ENCODE results near the gene SF3B1.
"Not testable (repeated sequence)": the region's sequence is repeated elsewhere in the genome, so short reads cannot be mapped to it uniquely, and the experiment has no call there.

Gene SF3B1, protein sequence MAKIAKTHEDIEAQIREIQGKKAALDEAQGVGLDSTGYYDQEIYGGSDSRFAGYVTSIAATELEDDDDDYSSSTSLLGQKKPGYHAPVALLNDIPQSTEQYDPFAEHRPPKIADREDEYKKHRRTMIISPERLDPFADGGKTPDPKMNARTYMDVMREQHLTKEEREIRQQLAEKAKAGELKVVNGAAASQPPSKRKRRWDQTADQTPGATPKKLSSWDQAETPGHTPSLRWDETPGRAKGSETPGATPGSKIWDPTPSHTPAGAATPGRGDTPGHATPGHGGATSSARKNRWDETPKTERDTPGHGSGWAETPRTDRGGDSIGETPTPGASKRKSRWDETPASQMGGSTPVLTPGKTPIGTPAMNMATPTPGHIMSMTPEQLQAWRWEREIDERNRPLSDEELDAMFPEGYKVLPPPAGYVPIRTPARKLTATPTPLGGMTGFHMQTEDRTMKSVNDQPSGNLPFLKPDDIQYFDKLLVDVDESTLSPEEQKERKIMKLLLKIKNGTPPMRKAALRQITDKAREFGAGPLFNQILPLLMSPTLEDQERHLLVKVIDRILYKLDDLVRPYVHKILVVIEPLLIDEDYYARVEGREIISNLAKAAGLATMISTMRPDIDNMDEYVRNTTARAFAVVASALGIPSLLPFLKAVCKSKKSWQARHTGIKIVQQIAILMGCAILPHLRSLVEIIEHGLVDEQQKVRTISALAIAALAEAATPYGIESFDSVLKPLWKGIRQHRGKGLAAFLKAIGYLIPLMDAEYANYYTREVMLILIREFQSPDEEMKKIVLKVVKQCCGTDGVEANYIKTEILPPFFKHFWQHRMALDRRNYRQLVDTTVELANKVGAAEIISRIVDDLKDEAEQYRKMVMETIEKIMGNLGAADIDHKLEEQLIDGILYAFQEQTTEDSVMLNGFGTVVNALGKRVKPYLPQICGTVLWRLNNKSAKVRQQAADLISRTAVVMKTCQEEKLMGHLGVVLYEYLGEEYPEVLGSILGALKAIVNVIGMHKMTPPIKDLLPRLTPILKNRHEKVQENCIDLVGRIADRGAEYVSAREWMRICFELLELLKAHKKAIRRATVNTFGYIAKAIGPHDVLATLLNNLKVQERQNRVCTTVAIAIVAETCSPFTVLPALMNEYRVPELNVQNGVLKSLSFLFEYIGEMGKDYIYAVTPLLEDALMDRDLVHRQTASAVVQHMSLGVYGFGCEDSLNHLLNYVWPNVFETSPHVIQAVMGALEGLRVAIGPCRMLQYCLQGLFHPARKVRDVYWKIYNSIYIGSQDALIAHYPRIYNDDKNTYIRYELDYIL

DNA sequence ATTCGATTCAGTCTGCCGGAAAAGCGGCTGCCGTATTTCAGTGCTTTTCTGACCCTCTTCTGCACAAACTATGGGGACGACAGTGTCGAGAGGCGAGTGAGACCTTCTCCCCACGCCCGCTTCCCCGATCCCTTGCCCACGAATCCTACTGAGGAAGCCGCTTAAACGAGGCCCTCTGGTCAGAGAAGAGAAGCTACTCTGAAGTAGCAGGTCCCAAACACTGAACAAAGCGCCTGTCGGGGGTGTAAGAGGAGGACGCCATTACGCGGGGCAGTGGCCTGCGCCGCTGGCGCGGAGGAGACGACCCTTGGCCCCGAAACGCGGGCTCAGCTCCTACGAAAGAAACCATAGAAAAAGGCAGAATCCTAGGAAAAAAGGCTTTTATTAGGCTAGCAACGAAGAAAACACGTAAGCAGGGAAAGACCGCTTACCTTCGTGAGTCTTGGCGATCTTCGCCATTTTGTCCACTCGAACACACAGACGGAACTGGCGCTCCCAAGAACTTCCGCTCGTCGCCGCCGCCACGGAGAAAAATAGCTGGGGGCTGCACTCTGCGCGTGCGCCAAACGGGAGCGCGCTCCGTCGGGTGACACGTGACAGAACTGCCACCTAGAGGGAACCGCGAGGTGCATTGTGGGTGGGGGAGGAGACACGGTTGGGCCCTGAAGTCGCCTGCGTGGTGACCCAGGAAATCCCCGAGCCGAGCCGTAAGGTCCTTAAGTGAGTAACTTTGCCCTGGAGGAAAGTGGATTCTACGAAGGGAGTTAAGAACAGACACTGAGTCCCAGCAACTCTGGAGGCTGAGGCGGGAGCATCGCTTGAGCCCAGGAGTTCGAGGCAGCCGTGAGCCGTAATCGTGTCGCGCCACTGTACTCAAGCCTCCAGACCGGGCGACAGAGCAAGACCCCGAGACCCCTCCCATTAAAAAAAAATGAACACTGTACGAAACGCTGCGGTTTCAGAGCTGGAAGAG lies at the start of gene SF3B1:
Gene SF3B1, minus strand, starts transcription at position 488 of the 973 bp plus-strand sequence. Its CDS starts 29 bp downstream, at position 459.
- DNase-seq (ENCODE audit: low spot score) = peak; percentile 95

DNA sequence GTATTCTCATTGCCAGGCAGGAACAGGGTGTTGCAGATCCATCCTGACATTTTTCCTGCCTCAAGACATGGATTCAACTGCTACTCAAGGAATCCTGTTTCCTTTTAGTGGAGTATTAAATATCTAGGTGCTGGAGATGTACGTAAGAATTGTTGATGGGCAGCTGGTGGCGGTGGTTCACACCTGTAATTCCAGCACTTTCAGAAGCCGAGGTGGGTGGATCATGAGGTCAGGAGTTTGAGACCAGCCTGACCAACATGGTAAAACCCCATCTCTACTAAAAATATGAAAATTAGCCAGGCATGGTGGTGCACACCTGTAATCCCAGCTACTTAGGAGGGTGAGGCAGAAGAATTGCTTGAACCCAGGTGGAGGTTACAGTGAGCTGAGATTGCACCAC lies 49.4 kb upstream of the SF3B1 start:
- DNase-seq (ENCODE audit: low spot score) = not testable (repeated sequence)

DNA sequence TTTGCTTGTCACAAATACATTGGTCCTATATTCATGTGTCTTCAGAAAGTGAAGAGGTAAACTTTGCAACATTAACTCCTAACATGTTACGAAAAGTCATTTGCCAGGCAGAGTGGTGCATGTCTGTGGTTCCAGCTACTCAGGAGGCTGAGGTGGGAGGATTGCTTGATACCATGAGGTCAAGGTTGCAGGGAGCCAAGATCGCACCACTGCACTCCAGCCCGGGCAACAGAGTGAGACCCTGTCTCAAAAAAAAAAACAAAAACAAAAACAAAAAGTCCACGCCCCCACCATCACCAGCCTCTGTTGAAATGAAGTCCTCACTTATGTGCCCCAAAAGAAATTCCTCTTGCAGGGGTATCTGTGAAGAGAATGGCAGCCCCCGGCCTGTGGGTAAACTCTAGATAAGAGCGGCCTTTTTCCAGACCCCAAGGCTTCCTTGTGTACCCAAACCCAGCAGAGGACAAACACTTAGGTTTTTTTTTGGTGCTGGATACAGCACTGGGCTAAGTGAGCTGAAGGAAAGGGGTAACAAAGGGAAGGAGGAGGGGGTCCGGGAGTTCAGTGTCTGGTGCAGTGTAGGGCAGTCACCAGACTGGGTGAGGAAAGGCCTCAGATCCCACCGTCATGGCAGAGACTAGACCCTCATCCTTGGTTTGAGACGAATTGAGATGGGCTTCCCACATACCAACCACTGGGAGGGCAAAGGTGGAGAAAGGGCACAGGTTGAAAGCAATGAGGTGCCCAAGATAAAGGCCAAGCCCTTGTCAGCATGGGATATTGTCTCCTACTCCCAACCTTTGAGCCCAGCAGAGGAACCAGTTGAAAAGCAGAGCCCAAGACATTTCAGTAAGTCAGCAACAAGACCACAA lies 45.6 kb upstream of the SF3B1 start:
- DNase-seq (ENCODE audit: low spot score) = no peak

DNA sequence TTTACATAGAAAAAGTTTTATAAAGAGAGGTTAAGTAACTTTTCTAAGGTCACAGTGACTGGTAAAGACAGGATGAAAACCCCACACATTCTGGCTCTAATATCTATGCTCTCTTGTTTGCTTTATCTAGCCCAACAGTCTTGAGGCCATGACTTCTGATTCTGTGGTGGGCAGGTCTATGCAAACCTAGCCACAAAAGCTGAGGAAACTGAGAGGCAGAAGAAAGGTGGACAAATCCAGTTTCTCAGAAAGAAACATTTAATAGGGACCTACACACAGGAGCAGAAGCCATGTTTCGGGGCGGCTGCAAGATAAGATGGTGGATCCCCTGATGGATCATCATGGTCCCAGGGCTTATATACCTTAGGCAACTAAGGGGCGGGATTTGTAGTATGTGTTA lies 43.0 kb upstream of the SF3B1 start:
- no peak for DNase-seq (ENCODE audit: low spot score)

DNA sequence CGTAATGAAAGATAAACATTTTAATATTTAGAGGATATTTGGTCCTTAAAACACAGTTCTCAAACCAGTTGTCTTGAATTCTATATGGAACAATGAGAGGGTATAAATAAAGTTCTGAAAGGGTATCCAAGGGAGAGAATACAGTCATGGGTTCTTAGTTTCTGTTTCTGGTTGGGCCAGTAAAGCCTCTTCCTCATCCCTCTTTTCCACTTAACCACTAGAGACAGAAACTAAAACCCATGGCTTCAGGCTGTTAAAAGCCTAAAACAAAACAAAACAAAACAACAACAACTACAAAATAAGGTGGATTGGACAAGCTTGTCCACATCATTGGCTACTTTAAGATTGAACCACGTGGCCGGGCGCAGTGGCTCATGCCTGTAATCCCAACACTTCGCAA lies 37.3 kb upstream of the SF3B1 start:
- no peak for DNase-seq (ENCODE audit: low spot score)

DNA sequence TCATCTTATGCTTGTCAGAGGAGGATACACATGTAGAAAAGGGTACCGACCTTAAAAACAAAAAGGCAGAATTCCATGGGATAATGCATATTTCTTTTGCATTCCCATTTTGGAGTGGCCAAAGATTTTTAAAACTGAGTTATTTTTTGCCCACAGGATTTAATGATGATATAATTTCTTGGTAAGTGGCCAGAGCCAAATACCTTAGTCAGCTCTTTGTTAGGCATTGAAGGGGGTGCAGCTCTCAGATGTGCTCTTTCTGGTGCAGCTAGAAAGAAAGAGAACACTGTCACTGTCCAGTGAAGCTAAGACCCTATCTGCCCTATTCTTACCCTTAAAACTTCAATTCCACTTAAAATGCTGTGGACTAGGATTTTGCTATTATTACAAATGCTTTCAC lies 29.3 kb upstream of the SF3B1 start:
- DNase-seq (ENCODE audit: low spot score) = no peak

DNA sequence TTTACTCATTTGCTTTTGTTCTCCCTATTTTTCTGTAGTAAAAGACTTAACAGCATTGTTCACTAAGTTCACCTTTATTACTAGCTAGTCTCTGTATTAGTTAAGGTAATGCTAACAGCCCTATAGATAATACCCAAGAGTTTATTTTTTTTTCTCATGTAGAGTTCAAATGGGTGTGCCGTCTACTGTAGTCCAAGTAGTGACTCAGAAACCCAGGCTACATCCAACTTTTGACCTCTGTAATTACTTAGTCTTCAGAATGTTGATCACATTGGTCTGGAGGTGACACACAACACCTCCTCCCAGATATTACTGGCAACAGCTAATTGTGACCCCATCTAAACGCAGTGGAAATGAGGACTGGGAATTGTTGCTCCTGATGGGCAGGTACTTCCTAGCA lies 26.2 kb upstream of the SF3B1 start:
- no peak for DNase-seq (ENCODE audit: low spot score)

DNA sequence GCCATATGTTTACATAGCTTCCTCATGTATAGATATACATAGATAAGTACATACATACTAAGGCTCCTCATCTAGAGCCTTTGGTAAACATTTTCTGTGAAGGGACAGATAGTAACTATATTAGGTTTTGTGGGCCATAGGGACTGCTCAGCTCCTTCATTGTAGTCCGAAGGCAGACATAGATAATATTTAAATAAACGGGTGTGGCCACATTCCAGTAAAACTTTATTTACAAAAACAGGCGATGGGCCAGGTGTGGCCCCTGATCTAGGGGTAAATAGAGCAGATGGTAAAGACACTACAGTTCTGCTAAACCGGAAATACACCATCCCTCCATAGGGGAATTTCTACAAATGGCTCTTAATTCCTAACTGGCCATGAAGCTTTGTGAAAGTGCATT lies 25.8 kb upstream of the SF3B1 start:
- no peak for DNase-seq (ENCODE audit: low spot score)

DNA sequence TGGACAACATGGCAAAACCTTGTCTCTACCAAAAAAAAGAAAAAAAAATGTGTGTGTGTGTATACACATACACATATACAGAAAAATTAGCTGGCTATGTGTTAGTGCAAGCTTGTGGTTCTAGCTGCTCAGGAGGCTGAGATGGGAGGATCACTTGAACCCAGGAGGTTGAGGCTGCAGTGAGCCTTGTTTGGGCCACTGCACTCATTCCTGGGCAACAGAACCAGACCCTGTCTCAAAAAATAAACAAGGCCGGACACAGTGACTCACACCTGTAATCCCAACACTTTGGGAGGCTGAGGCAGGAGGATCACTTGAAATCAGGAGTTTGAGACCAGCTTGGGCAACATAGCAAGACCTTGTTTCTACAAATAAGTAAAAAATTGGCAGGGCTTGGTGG lies 20.6 kb upstream of the SF3B1 start:
- no peak for DNase-seq (ENCODE audit: low spot score)

DNA sequence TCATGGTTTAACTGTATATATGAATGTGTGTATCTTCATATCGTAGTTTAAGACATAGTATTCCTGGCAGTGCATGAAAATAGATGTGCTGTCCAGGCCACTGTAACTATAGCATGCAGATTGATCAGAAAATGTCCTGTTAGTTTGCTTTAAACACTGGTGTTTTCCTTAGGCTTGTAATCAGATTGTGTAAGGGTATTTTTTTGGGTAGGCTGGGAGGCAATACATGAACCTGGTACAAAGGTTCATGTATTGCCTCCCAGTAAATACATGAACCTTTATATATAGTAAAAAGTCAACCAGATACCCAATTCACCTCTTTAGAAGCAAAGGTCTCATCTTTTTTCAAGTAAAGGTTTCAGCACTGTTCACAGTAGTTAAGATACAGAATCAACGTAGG lies 20.1 kb upstream of the SF3B1 start:
- DNase-seq (ENCODE audit: low spot score) = no peak

DNA sequence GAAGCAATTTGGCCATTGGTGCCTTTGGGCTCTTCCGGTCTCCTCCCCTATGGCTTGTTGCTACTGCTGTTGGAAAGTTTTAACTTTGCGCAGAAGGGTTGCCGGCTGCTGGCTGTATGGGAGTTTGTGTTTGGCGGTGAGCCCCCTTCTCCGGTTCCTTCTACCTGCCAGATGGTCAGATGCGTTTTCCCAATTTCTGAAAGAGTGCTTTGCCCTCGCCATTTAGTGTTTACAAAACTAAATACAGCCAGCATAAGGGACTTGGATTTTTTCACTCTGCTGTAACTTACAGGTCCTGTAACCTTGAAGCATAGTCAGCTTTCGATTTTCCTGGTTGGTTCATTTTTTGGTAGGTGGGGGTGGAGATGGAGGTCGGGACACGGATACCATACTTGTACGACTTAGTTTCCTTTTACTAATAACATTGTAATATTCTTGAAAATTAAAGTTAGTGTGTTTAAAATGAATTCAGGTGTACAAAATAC lies 19.1 kb upstream of the SF3B1 start:
- peak; percentile 77 for DNase-seq (ENCODE audit: low spot score)

DNA sequence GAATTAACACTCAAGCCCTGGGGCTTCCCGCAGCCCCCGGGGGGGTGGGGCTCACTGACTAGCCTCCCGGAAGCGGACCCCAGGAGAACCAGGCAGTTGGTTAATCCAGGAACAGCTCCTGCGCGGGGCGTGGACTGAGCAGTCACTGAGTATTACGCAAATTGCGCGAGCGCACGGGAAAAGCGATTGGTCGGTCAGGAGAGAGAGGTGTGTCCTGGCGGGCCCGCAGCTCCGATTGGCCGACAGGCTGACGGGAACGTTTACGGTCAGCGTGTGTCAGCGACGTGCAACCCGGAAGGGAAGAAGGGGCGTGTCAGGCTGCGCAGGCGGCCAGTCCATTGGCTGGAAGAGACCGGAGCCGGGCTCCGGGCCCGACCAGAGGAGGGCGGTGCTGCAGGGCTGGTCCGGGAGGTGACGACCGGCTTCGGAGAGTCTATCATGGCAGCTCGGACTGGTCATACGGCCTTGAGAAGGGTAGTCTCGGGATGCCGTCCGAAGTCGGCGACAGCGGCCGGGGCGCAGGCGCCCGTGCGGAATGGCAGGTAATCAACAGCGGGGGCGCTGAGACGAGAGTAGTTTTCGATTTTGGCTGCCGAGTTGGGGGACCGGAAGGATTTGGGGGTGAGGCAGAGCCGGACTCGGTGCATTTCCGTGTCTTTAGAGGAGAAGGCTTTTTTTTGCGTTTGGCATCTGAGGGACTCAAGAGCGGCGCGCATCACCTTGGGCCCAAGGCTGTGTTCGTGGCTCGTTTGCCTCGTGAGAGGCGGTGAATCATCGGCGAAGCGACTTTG lies 18.5 kb upstream of the SF3B1 start, which contains the start of gene COQ10B:
Gene COQ10B, plus strand, starts transcription at position 430 of the 791 bp plus-strand sequence. Its CDS starts 9 bp downstream, at position 439.
- DNase-seq (ENCODE audit: low spot score) = peak; percentile 98

DNA sequence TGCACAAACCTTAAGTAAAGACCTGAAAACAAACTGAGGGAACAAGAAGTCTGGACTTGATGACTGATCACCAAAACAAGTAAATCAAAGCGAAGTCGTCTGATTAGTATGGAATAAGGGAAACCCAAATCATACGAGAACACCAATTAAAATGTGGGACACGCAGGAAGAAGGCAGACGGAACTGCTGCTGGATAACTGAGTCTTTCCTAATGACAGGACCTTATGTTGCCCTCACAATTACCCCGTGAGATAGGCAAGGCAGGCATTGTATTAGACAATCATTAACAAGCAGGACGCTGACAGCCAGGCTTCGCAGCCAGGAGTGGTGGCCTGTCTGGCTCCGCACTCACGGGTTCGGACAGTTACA lies 17.9 kb upstream of the SF3B1 start:
- no peak for DNase-seq (ENCODE audit: low spot score)

DNA sequence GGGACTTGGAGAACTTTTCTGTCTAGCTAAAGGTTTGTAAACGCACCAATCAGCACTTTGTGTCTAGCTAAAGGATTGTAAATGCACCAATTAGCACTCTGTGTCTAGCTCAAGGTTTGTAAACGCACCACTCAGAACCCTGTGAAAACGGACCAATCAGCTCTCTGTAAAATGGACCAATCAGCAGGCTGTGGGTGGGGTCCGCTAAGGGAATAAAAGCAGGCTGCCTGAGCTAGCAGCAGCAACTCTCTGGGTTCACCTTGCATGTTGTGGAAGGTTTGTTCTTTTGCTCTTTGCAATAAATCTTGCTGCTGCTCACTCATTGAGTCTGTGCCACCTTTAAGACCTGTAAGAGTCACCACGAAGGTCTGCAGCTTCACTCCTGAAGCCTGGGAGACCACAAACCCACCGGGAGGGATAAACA lies 16.1 kb upstream of the SF3B1 start:
- DNase-seq (ENCODE audit: low spot score) = not testable (repeated sequence)

DNA sequence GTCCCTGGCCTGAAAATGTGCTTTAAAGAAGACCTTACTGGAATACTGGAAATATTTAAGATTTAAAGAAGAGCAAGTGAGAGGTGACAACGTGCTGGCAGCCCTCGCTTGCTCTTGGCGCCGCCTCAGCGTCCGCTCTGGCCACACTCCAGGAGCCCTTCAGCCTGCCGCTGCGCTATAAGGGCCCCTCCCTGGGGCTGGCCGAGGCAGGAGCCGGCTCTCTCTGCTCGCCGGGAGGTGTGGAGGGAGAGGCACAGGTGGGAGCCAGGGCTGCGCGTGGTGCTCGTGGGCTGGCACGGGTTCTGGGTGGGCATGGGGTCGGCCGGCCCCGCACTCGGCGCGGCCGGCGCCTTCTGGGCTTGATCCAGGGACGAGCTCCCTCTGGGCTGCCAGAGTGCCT lies 15.6 kb upstream of the SF3B1 start:
- no peak for DNase-seq (ENCODE audit: low spot score)

DNA sequence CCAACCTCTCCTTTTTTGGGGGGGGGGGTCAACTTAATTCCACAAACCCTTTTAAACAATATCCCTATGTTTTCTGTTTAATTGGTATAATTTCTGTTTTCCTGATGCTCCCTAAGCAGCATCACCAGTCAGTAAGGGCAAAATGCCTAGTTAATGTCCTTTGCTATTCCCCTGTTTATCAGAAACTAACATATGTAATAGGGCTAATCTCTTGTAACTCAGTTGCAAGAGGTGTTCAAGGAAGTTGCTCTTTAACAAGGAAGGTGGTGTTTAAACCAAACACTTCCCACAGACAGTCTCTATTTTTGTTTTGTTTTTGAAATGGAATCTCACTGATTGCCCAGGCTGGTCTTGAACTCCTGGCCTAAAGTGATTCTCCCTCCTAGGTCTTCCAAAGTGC lies 12.0 kb upstream of the SF3B1 start:
- no peak for DNase-seq (ENCODE audit: low spot score)

DNA sequence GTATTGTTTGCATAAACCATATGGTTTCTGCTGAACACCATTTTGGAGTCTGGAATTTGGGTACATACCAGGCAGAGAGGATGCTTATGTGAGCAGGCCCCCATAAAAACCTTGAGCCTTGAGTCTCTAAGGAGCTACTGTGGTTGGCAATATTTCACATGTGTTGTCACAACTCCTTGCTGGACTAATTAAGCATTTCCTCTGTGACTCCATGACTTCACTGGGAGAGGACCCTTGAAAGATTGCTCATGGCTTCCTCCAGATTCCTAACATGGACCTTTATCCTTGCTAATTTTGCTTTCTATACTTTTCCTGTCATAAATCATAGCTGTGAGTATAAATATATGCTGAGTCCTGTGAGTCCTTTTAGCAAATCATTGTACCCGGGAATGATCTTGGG lies 10.9 kb upstream of the SF3B1 start:
- no peak for DNase-seq (ENCODE audit: low spot score)

DNA sequence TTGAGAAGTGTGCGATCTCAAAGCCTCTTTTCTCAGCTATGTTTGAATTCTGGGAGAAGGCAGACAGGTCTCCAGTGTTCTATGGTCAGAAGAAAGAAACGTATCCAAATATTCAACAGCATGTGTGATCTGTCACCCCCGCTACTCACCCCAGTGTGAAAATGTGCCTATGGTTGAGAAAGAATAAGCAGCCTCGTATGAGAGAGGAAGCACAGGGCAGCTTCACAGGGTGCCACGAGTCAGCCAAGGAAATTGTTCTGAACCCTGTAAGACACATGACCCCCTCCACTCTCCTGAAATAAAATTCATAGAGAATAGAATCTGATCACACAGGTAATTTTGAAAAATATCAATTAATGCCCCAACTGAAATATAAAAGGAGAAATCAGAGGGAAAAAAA lies 8.0 kb upstream of the SF3B1 start:
- DNase-seq (ENCODE audit: low spot score) = no peak

DNA sequence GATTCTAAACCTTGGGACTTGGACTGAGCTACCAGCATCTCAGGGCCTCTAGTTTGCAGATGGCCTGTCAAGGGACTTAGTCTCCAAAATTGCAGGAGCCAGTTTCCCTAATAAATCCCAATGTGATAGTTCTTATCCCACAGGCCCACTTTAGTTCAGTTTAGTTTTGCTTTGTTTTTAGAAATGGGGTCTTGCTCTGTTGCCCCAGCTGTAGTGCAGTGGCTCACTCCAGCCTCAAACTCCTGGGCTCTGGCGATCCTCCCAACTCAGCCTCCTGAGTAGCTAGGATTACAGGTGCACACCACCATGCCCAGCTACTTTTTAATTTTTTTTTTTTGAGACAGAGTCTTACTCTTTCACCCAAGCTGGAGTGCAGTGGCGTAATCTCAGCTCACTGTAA lies 2.6 kb upstream of the SF3B1 start:
- DNase-seq (ENCODE audit: low spot score) = no peak

All from hepatic stellate cell (primary cell).